GM21825 (cell line): Measurements from ENCODE around the gene PLEK2.
"Not testable (repeated sequence)": the region's sequence is repeated elsewhere in the genome, so short reads cannot be mapped to it uniquely, and the experiment has no call there.

ENCODE experiments used
- ATAC-seq: cut with Tn5 transposase; IDR thresholded peaks from one replicate; pipeline ENCODE4 v1.9.1; 2021; ENCODE audit warnings: mild to moderate bottlenecking, moderate library complexity; ENCODE audit not compliant: unreplicated experiment

PLEK2 gene

DNA sequence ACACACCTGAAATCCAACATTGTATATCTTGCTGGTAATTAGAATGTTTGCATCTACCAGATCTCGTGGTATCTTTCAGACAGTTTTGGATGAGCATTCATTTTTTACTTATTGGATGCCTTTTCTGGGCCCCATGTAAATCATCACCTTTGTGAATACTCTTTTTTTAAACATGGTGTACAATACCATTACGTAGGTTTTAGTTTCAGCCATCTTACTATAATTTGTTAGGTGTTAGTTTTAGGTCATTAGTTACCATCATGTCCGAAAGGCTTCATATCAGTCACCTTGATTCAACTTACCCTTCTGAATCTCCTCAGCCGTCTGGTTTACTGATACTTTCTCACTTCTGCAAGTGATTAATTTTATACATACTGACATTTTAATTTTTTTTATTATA is 46.5 kb downstream of the PLEK2 start:
- ATAC-seq, result no peak

DNA sequence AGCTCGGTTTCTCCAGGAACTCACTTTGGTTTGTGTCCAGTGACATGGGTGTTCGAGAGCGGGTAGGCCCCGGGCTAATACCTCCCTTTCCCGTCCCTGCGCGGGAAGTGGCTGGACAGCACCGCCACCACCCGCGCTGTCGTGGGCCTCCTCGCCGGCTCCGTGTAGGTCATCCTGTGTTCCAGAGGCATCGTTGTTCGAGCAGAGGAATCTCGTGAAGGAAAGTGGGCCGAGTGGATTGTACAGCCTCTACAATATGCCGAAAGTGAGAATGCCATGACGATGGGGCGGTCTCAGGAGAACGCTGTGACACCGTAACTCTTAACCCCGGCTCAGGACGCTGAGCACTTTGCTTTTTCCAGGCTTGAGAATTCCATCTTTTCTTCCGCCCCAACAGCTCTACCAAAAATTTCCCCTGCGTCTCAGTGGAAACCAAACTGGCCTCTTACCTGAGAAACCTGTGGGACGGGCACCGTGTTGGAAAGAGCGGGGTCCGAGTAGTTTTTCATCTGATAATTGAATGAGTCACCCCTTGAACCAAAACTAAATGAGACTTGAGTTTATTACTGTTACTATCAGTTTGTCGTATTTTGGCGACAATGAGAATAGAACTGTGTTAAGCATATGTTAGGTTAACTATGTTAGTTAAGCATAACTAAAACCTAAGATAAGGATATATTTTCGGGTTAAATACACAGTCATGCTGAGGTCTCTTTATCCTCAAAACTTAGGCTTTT is 51.3 kb downstream of the PLEK2 start:
- peak; percentile 25 for ATAC-seq

DNA sequence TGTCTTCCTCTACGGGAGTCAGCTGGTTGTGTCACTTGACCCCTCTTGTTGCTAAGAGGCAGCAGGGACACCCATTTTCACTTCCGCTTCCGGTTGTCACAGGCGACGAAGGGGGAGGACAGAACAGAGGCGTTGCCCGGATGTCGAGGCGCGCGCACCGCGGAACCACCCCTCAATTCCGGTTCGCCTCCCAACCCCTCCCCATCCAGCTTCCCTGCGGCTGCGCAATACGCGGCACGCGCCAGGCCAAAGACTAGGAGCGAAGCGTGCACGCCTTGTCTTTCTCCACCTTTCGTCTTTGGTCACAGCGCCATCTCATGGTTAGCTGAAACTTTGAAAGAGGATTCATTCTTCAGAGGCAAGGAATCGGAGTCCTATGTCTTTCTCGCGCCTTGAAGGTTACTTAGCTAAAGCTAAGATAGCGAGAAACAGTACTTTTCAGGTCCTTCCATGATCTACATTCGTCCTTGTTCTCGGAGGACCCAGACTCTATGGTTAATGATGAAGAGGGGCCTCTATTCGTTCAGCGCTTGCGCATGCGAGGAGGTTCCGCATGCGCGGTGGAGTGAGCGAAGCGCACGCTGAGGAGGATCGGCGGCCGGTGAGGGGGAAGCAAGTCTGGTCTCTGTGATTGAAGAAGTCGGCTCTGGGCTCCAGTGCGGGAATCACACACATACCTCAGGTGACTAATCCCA is 52.0 kb downstream of the PLEK2 start, which contains the start of the genes ATP6V1D and EIF2S1:
TSS of gene ATP6V1D (minus strand) at position 30 of the 695 bp plus-strand sequence. CDS start 106 bp downstream, outside the sequence.
TSS of gene EIF2S1 (plus strand) at position 554 of the 695 bp plus-strand sequence. CDS start 4,440 bp downstream, outside the sequence.
- peak; percentile 91 for ATAC-seq

DNA sequence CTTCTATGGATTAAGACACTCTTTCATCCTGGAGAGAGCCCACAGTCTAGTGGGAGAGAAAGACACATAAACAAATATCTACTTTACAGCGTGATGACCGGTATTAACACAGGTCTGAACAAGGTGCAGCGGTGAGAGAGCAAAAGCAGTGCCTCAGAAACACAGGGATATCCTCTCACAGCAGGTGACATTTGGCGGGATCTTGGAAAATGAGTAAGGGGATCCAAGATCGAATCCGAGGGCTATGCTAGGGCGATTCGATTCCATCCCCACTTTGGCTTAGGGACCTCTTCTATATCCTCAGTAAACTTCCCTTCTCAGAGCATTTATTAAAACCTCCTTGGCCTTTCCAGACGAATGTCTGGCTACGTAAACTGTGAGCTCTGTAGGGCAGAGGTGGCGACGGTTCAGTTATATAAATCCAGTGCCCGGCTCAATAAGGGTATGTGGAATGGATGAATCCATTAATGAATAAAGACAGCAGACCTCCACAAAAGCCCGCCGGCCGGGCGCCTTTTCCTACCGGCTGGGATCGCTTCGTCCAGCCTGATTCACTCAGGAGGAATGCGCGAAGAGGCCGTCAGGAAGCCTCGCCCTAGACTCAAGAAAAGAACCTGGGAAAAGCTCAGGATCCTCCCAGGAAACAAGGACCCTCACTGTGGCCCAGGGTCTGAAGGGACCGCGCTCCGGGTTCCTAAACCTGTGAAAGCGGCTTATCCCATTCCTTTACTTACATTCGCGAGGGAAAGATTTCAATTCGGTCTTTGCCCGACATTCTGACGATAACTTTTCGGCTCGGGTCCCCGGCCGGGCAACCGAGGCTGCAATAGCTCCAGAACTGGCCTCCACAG is 52.8 kb downstream of the PLEK2 start:
- ATAC-seq, result no peak

DNA sequence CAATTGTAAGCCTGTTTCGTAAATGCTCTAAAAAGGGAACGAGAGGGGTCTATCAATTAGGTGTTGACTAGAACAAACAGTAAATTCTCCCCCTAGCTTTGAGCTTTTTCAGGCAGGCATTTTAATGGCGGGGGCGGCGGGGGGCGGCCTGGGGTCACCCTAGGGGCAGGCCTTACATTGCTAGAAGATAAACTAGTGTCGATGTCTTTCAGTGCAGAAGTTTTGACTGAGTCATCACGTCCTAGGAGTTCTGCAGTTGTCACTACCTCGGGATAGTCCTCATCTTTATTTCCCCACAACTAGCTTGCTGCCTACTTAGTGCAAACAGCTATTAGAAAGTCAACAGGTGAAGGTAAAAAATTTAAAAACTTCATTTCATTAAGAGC is 54.0 kb downstream of the PLEK2 start:
- ATAC-seq, result no peak

GRCh38 chr14:67357186-67357968 is 54.6 kb downstream of the PLEK2 start:
- ATAC-seq, result no peak

DNA sequence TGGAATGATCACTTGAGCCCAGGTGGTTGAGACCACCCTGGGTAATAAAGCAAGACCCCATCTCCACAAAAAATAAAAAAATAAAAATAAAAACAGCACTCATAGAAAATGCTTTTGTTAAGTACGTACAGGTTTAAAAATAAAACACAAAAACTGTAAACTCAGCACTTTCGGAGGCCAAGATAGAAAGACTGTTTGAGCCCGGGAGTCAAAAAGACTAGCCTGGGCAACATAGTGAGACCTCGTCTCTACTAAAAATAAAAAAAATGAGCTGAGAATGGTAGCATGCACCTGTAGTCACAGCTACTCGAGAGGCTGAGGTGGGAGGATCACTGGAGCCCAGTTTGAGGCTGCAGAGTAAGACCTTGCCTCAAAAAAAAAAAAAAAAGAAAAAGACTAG is 59.9 kb downstream of the PLEK2 start:
- ATAC-seq, result no peak

DNA sequence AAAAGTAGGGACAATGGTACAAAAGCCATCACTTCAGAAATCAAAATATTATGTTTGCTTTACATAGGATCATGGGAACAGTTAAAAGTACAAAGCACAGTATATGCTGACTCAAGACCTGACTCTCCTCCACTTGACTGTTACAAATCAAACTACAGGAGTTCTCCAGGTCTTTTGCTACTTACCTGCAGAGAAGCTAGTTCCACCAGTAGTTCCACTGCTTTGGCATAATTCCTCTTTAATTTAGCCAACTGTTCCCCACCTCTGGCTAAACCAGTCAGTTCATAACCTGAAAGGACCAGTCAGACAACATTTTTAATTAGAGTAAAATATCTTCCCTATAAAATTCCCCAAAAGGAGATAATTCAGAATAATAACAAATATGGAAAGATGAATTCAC is 66.4 kb downstream of the PLEK2 start:
- ATAC-seq, result no peak

GRCh38 chr14:67343601-67344230 is 68.2 kb downstream of the PLEK2 start:
- ATAC-seq, result no peak

- ATAC-seq, result not testable (repeated sequence)
These were observed 70.7 kb downstream of the PLEK2 start for GRCh38 chr14:67341231-67341630.
